A673 (cell line): ENCODE measurements around the gene TICAM2.

Experiments used
- CTCF ChIP-seq: fragments of 300-800, 200-600 bp; sonication (generic); conservative IDR thresholded peaks from 2 replicates; pipeline ENCODE4 v1.5.1; 2017; ENCODE audit warnings: low read depth, mild to moderate bottlenecking, antibody characterized with exemption, low read length, moderate library complexity, mixed read lengths
- EZH2 ChIP-seq: fragments of 200-600 bp; sonication (generic); IDR thresholded peaks from 2 replicates; pipeline ENCODE4 v1.6.1; 2017; ENCODE audit warnings: borderline replicate concordance, low read depth, mild to moderate bottlenecking, mixed read lengths, antibody characterized with exemption, low read length; ENCODE audit not compliant: poor library complexity, severe bottlenecking

- TF ChIP-seq CTCF (no peak), EZH2 (no peak)
Observed at GRCh38 chr5:115558388-115558956, 43.8 kb downstream of the TICAM2 start.
